HUES48 (cell line): ENCODE data around the gene OST4.

Experiments used
- H3K27ac ChIP-seq: one replicate; pipeline ENCODE4 v1.7.0; 2013; ENCODE audit warnings: low read depth, low read length, inconsistent platforms
- H3K27me3 ChIP-seq: 2 replicates; pipeline ENCODE4 v1.6.1; 2013; ENCODE audit warnings: mild to moderate bottlenecking, low read length; ENCODE audit not compliant: control insufficient read depth, insufficient read depth
- H3K36me3 ChIP-seq: 2 replicates; pipeline ENCODE4 v1.6.1; 2013; ENCODE audit warnings: low read length; ENCODE audit not compliant: control insufficient read depth, insufficient read depth
- H3K4me1 ChIP-seq: 2 replicates; pipeline ENCODE4 v1.6.1; 2013; ENCODE audit warnings: mild to moderate bottlenecking, low read length; ENCODE audit not compliant: control insufficient read depth, insufficient read depth
- H3K4me3 ChIP-seq: 2 replicates; pipeline ENCODE4 v1.5.1; 2013; ENCODE audit warnings: mild to moderate bottlenecking, low read depth, low read length
- H3K9ac ChIP-seq: 2 replicates; pipeline ENCODE4 v1.6.1; 2013; ENCODE audit warnings: mild to moderate bottlenecking, low read depth, low read length, moderate library complexity
- H3K9me3 ChIP-seq: 2 replicates; pipeline ENCODE4 v1.6.1; 2013; ENCODE audit warnings: low read length; ENCODE audit not compliant: control insufficient read depth, insufficient read depth

Gene OST4

DNA sequence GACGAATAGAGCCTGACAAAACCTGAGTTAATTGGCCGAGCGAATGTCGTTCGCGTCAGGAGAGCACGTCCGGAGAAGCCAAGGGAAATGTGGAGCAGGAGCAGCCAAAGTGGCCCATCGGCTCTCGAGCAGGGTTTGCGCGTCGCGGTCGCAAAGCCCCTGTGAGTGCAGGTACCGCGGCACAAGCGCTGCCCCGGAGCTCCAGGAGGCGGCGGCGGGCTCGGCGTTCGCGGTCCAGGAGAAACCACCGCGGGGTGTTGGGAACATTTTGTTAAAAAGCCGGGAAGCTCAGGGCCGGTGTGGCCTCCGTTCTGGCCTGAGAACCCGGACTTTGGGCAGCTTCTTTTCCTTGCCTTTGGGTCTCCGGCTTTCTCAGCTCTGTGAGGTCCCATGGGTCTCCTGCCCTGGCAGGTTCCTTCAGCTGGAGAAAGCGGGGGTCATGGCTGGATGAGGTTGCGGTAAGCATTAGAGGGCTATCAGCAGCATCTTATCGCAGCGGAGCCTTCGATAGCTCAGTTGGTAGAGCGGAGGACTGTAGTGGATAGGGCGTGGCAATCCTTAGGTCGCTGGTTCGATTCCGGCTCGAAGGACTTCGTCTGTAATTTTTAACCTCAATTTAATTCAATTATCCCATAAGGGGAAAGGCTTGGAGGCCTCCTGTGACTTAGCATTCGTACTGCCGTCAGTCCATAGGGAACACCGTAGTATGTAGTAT lies 21.0 kb downstream of the OST4 start:
- H3K36me3 ChIP-seq, result peaks cover 24% of the 10 kb centered on the region
- peaks cover 4% of the 10 kb centered on the region; the same call in 1 of the 2 replicates for H3K4me1 ChIP-seq
- H3K9me3 ChIP-seq, result no peaks in the 10 kb centered on the region
- H3K27ac ChIP-seq, result peak overlapping the region; percentile 80
- H3K4me3 ChIP-seq, result peak overlapping the region; percentile 82
- no peaks in the 10 kb centered on the region for H3K27me3 ChIP-seq
- H3K9ac ChIP-seq, result peak overlapping the region; percentile 58

DNA sequence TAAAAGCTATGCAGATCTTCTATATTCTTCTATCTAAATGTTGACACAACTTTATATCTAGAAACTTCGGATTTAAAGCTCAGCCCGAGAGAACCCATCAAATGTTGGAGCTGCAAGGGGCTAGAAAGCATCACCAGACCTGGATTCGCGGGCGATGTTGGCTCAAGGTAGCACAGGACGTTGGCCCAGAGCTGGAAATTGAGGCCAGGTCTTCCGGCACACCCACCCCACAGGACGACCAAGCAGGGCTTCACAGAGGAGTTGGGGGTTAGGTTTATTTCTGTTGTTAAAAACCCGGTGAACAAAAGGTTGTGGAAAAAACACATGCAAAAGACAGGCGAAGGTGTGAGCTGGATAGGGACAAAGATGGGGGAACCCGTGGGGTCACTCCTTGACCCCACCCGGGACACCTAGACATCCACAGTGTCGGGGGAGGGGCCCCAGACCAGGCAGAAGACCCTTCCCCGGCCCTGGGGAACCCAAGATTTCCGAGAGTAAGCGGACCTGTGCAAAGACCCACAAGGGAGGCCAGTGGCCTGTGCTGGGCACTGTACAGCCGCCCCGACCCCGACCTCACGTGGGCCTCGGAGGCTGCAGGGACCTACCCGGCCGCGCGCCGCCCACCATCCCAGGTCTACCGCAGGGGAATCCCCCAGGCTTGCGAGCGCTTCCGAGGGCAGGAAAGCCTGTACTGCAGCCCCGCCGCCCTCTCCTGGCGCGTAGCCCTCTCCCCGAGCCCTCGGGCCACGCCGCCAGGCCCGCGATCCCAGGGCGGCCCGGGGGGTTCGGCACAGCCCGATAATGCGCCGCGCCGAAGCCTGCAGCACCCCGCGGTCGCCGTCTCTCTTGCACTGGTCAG lies 21.8 kb downstream of the OST4 start:
- Histone ChIP-seq H3K27ac (peak overlapping the region; percentile 79), H3K27me3 (no peaks in the 10 kb centered on the region), H3K9me3 (no peaks in the 10 kb centered on the region), H3K9ac (peak overlapping the region; percentile 58), H3K4me1 (peaks cover 4% of the 10 kb centered on the region; the same call in 1 of the 2 replicates), H3K36me3 (peaks cover 16% of the 10 kb centered on the region), H3K4me3 (peak overlapping the region; percentile 82)

DNA sequence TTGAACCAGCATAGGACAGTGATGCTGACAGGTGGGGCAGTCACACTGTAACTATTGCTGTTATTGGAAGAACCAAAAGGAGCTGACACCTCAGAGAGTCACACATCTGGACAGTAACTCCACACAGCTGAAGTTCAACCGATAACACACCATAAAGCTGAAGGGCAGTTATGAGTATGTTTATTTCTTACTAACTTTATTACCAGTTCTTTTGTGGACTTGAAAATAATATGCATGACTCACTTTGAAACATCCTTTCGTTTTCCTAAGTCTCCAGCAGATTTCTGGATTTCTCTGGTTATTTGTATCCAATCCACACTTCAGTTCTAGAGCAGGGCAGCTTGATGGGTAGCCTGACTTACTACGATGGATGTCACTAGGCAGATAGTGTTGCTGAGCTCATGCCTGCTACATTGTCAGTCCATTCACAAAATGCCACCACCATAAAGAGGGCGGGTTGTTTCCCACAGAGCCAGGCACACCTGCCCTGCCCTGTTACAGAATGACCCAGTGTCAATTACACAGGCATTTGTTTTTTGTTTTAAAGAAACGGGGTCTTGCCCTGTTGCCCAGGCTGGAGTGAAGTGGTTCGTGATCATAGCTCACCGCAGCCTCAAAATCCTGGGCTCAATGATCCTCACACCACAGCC lies 28.3 kb downstream of the OST4 start:
- H3K27ac ChIP-seq, result no peak overlapping the region
- no peak overlapping the region for H3K9ac ChIP-seq
- H3K9me3 ChIP-seq, result no peaks in the 10 kb centered on the region
- H3K36me3 ChIP-seq, result peaks cover 50% of the 10 kb centered on the region
- no peaks in the 10 kb centered on the region for H3K27me3 ChIP-seq
- H3K4me3 ChIP-seq, result no peak overlapping the region
- H3K4me1 ChIP-seq, result no peaks in the 10 kb centered on the region

DNA sequence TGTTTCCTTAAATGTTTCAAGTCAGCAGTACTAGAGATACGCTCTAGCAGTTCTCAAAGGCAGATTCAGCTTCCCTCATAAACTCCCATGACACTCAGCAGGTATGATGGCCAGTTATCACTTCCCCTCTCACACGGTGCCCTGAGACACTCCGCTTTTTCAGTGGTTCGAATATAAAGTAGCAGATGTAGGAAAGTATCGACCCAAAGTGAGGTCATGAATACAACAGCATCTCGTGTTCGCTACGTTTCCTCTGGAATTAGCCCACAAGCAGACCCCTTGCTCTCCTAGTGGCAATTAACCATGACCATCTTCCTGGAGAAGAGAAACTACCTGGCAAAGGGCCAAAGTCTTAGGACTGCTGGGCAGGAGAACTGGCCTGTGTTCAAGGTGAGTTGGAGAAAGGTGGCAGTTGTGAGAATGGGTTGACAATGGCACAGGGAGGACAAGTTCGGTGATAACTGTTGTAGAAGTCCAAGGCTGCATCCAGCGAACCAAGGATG lies 29.2 kb downstream of the OST4 start:
- Histone ChIP-seq H3K9me3 (no peaks in the 10 kb centered on the region), H3K4me3 (no peak overlapping the region), H3K4me1 (no peaks in the 10 kb centered on the region), H3K36me3 (peaks cover 59% of the 10 kb centered on the region), H3K9ac (no peak overlapping the region), H3K27me3 (no peaks in the 10 kb centered on the region), H3K27ac (no peak overlapping the region)

DNA sequence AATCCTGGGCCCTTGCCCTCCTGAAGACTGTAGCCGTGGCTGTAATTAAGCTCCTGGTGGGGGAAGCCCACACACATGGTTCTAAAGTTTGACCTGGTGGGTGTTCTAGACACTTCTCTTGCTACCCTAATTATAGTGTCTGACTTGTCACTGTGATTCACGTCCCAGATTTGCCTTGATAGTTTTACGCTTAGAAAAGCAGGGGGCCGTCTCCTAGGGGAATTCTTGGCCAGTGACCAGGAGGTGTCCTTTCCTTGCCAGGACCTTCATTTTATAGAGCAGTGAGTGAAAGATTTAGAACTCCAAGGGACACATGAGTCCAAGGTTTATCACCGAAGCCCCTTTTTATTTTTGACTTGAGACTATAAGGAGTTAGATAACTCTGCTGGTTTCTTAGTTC lies 29.7 kb downstream of the OST4 start:
- Histone ChIP-seq H3K4me3 (no peak overlapping the region), H3K27me3 (no peaks in the 10 kb centered on the region), H3K4me1 (no peaks in the 10 kb centered on the region), H3K36me3 (peaks cover 63% of the 10 kb centered on the region), H3K27ac (no peak overlapping the region), H3K9me3 (no peaks in the 10 kb centered on the region), H3K9ac (no peak overlapping the region)

DNA sequence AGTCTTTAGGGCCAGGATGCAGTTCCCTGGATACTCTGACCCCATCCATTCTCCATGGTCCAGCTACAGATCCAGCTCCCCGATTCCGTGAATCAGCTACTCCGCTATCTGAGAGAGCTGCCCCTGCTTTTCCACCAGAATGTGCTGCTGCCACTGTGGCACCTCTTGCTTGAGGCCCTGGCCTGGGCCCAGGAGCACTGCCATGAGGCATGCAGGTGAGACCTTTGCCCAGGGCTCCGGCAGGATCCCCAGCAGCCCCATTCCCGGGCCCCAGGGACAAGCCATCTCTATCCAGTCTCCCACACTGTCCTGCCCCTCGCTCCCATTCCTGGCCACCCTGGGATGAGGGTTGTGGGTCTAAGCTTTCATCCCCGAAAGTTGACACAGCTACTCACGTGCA lies 31.2 kb downstream of the OST4 start:
- Histone ChIP-seq H3K4me1 (no peaks in the 10 kb centered on the region), H3K9me3 (no peaks in the 10 kb centered on the region), H3K4me3 (no peak overlapping the region), H3K27ac (no peak overlapping the region), H3K9ac (no peak overlapping the region), H3K36me3 (peaks cover 78% of the 10 kb centered on the region), H3K27me3 (no peaks in the 10 kb centered on the region)

DNA sequence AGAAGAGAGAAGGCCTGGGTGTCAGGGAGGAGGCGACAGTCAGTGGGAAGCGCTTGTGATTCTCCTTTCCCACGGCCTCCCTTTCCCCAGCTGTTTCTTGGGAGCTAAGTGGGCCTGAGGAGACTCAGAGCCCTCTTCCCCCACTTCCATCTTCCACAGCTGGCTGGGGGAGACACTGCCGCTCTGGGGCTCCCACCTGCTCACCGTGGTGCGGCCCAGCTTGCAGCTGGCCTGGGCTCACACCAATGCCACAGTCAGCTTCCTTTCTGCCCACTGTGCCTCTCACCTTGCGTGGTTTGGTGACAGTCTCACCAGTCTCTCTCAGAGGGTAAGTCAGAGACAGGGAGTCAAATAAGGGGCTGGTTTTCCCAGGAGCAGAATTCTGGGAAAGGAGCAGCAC lies 31.6 kb downstream of the OST4 start:
- H3K36me3 ChIP-seq, result peaks cover 82% of the 10 kb centered on the region
- H3K4me3 ChIP-seq, result no peak overlapping the region
- H3K9me3 ChIP-seq, result no peaks in the 10 kb centered on the region
- H3K9ac ChIP-seq, result no peak overlapping the region
- no peak overlapping the region for H3K27ac ChIP-seq
- no peaks in the 10 kb centered on the region for H3K4me1 ChIP-seq
- H3K27me3 ChIP-seq, result no peaks in the 10 kb centered on the region

DNA sequence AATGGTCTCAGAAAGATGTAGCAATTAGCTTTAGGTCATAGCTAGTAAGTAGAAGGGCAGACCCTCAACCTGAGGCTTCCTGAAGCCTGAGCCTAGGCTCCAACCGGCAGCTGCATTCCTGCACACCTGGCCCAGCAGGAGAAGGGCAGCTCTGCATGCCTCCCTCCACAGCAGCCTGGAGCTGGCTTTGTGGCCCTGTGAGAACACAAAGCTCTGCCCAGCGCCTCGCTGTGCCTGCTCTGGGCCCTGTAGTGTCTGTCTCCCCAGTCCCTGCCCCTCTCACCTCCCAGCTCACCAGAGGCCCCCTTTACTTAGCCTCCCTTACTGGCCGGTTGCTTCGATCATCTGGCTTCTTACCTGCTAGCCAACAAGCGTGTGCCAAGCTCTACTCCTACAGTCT lies 32.0 kb downstream of the OST4 start:
- Histone ChIP-seq H3K27ac (no peak overlapping the region), H3K9ac (no peak overlapping the region), H3K9me3 (no peaks in the 10 kb centered on the region), H3K27me3 (no peaks in the 10 kb centered on the region), H3K4me3 (no peak overlapping the region), H3K36me3 (peaks cover 84% of the 10 kb centered on the region), H3K4me1 (no peaks in the 10 kb centered on the region)

DNA sequence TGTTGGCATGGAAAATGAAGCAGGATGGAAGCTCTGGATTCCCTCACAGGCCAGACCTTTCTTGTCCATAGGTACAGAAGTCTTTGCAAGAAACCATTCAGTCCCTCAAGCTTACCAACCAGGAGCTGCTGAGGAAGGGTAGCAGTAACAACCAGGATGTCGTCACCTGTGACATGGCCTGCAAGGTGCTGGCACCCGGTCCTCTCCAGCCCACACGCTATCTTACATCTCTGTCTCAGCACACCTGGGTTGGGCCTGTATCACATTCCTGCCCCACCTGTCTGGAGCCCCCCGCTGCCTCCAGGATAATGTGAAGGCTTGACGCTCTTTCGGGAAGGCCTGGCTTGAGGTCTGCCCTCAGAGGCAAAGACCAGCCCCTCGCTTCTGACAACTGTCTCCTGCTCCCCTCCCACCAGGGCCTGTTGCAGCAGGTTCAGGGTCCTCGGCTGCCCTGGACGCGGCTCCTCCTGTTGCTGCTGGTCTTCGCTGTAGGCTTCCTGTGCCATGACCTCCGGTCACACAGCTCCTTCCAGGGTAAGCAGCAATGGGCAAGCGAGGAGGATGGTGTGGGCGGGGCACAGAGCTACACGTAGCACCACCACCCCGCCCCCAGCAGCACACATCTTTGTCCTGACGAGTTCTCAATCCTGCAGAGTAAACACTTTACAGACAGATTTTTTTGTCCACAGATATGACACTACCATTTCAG lies 32.7 kb downstream of the OST4 start:
- no peaks in the 10 kb centered on the region for H3K9me3 ChIP-seq
- no peaks in the 10 kb centered on the region for H3K27me3 ChIP-seq
- H3K4me3 ChIP-seq, result no peak overlapping the region
- no peak overlapping the region for H3K27ac ChIP-seq
- H3K4me1 ChIP-seq, result no peaks in the 10 kb centered on the region
- H3K36me3 ChIP-seq, result peaks cover 84% of the 10 kb centered on the region
- no peak overlapping the region for H3K9ac ChIP-seq

DNA sequence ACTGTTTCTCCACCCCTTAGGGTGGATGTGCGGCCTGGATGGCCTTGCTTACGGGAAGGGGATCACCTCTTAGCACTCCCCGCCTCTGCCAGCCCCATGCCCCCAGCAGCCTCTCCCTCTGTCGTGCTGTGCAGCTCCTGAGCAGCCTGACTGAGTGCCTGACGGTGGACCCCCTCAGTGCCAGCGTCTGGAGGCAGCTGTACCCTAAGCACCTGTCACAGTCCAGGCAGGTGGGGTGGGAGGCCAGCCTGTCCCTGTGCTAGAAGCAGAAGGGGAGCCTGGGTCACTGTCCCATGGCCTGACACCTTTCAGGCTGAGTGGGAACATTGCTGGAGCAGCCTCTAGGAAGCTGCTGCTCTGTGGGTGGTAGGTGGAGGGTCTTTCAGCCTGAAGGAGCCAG lies 33.4 kb downstream of the OST4 start:
- H3K4me1 ChIP-seq, result no peaks in the 10 kb centered on the region
- H3K4me3 ChIP-seq, result no peak overlapping the region
- H3K27ac ChIP-seq, result no peak overlapping the region
- no peaks in the 10 kb centered on the region for H3K27me3 ChIP-seq
- H3K9ac ChIP-seq, result no peak overlapping the region
- peaks cover 81% of the 10 kb centered on the region for H3K36me3 ChIP-seq
- H3K9me3 ChIP-seq, result no peaks in the 10 kb centered on the region
